NCI-H187 treated with DMSO at 0.1 percent for 48 hours (cell line): Measurements from ENCODE around the gene FTCD.
"Not testable (repeated sequence)": the region's sequence is repeated elsewhere in the genome, so short reads cannot be mapped to it uniquely, and the experiment has no call there.

ENCODE experiments used
- DNase-seq: peaks from one replicate; lab custom pipeline; 2025; lab: John Stamatoyannopoulos, UW

Gene FTCD

DNA sequence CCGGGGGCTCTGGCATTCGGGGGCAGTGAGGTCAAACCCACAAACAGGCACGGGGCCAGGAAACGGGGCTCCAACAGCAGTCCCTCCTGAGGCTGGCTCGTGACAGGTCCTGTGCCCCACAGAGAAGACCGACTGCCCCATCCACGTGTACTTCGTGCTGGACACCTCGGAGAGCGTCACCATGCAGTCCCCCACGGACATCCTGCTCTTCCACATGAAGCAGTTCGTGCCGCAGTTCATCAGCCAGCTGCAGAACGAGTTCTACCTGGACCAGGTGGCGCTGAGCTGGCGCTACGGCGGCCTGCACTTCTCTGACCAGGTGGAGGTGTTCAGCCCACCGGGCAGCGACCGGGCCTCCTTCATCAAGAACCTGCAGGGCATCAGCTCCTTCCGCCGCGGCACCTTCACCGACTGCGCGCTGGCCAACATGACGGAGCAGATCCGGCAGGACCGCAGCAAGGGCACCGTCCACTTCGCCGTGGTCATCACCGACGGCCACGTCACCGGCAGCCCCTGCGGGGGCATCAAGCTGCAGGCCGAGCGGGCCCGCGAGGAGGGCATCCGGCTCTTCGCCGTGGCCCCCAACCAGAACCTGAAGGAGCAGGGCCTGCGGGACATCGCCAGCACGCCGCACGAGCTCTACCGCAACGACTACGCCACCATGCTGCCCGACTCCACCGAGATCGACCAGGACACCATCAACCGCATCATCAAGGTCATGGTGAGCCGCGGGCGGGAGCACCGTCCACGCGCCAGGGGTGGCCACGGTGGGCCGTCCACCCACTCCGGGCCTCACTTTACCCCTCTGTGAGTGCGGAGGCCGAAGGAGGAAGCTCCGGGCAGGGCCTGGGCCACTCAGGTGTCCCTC is 43.3 kb downstream of the FTCD start:
- DNase-seq: no peak

DNA sequence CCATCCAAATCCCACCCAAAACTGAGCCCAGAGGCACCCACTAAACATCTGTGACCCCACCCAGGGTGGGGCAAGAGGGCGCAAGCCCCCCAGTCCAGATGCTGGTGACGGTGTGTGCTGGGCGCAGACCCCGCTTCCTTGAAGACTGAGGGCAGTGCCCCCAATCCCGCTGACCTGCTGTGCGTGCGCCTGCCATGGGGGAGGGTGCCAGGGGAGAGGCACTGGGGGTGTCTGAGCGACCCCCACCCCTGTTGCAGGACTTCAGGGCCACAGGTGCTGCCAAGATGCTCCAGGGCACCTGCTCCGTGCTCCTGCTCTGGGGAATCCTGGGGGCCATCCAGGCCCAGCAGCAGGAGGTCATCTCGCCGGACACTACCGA is 44.2 kb downstream of the FTCD start:
- no peak for DNase-seq

DNA sequence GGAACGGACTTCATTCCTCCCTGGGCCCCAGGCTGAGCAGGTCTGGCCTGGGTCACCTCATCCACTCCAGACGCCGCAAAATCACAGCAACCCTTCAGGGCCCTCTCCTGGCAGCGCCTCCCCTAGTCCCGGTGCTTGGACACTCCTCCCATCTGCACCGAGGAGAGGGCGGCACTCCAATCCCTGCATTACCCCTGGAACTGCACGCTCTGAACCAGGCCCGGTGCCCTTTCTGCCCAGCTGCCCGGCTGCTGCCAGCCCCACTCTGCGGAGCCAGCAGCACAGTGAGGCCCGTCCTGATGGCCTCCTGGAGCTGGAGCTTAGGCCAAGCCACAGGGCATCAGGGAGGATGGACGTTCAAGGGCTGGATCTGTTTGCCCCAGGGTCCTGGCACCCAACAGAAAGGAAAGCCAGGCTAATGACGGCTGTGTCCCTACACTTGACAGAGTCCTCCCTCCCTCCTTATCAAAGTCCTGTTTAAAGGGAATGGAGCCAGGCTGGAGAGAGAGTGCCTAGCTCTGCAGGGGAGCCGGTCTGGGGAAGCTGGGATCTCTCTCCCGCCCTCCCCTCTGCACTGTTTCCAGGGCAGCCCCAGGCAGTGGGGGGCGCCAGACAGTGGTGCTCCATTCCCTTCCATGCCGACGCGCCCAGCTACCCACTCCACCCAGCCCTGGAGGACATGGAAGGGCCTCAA is 44.7 kb downstream of the FTCD start:
- DNase-seq: no peak

DNA sequence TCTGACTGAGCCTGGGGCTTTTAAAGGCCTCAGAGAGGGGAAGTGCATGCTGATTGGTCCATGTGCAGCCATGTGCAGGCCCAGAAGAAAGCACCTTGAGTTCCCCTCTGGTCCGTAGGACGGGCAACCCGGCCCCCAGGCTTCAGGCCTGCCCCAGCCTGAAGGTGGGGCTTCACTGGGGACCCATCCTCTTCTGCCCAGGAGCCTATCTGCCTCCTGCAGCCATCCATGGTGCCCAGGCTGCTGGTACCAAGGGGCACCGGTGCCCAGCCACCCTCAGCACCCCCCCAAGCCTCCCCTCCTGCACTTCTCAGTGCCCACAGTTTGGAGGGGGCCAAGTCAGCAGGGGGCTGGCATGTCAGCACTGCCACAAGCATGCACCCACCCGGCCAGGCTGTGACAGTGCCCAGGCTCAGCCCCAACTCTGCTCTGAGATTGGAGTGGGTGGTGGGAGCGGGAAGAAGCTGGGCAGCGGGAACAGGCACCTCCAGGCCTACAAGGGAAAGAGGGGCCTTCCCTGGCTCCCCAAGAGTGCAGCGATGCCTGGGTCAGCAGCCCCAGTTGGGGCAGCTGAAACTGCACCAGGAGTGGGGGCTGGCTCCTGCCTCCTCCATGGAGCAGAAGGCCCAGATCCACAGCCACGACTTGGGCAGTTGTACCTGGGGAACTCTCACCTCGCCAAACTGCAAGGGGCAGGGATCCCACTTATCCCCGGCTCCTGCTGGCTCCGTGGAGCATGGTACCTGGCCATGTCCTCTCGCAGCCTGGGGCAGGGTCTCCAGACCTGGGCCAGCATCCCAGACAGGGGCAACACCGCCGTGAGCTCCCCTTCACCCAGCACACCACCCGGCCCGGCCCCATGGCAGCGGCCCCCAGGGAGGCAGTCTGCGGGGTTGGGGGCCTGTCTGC is 45.8 kb downstream of the FTCD start:
- no peak for DNase-seq

DNA sequence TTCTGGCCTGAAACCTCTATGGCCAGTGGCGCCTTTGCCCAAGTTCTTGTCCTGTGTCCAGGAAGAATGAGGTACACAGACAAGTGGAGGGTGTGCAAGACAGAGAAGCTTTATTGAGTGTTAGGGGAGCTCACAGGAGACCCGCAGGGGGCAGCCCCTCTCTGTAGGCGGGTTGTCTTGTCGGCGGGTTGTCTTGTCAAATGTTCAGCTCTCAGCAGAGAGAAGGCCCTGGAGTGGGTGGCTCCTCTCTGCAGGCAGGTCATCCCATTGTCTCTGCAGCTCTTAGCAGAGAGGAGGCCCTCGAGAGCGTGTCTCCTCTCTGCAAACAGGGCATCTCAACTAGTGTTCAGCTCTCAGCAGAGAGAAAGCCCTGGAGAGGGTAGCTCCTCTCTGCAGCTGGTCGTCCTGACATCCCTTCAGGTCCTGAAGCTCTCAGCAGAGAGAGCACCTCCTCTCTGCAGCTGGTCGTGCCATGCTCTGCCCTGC is 46.5 kb downstream of the FTCD start:
- DNase-seq: no peak

DNA sequence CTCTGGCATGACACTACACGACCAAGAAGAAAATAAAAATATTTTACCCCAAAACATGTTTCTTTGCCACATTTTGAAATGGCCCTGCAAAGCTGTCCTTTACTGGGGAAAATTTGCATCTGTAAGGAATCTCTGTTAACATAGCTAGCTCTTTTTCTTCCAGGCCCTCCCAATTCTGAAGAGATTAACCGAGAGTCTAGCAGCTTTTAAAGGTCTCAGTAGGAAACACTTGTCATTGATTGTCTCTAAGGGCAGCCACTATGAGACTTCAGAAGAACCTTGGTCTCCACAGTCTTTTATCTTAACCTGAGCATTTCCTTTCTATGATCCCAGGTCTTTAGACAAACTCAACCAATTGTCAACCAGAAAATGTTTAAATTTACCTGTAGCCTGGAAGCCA is 48.0 kb downstream of the FTCD start:
- DNase-seq: not testable (repeated sequence)

DNA sequence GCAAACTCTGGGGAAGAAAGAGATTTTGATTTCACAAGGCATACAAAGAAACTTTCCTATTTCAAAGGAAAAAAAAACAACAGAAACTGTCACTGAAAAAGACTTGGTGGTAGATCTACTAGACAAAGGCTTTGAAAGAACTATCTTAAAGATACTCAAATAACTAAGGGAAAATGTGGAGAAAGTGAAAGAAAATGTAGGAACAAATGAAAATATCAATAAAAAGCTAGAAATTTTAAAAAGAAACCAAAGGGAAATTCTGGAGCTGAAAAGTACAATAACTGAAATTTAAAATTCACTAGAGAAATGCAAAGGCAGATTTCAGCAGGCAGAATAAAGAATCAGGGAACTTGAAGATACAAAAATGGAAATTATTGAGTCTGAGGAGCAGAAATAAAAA is 51.3 kb downstream of the FTCD start:
- DNase-seq: no peak

DNA sequence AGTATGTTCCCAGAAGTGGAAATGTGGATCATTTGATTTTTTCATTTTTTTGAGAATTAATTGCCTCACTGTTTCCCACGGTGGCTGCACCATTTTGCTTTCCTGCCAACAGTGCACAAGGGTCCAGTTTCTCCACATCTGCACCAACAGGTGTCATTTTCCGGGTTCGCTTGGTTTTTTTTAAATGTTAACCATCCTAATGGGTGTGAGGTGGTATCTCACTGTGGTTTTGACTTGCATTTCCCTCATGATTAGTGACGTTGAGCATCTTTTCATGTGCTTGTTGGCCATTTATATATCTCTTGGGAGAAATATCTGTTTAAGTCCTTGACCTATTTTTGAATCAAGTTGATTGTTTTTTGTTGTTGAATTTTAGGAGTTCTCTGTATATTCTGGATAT is 54.5 kb downstream of the FTCD start:
- no peak for DNase-seq

DNA sequence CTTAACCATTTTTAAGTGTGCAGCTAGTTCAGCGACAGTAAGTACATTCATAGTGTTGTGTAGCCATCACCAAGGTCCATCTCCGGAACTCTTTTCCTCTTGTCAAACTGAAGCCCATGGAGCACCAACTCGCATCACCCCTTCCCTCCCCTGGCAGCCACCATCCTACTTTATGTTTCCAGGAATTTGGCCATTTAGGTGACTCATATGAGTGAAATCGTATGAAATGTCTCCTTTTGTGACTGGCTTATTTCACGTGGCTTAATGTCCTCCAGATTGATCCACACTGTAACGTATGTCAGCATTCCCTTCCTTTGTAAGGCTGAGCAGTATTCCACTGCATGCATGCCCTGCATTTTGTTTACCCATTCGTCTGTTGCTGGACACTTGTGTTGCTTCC is 55.0 kb downstream of the FTCD start:
- no peak for DNase-seq

DNA sequence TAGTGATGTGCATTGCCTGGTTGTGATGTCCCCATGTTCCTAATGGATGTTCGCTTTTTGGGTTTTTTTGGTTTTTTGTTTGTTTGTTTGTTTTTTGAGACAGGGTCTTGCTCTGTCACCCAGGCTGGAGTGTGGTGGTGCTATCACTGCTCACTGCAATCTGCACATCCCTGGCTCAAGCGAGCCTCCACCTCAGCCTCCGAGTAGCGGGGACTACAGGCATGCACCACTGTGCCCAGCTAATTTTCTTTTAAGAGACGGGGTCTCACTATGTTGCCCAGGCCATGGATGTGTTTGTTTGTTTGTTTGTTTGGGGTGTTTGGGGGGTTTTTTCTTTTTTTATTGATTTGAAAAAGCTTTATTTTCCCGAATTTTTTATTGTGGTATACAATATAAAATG is 55.4 kb downstream of the FTCD start:
- DNase-seq: no peak

DNA sequence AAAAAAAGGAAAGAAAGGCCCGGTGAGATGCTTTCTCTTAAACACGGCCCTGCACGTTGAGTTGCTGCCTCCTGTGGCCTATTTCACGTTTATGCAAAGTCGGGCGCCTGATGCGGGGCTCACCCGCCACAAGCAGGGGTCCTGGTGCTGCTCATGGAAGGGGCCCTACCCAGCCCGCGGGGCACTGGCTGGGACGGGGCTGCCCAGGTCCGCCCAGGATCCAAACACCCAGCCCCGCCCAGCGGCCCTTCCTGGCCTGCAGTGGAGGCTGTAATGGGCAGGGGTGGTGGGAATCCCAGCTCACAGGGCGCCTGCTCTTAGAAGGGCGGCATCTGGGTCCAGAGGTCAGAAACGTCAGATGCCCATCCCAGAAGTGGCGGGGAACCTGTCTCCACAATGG is 55.9 kb downstream of the FTCD start:
- DNase-seq: no peak

DNA sequence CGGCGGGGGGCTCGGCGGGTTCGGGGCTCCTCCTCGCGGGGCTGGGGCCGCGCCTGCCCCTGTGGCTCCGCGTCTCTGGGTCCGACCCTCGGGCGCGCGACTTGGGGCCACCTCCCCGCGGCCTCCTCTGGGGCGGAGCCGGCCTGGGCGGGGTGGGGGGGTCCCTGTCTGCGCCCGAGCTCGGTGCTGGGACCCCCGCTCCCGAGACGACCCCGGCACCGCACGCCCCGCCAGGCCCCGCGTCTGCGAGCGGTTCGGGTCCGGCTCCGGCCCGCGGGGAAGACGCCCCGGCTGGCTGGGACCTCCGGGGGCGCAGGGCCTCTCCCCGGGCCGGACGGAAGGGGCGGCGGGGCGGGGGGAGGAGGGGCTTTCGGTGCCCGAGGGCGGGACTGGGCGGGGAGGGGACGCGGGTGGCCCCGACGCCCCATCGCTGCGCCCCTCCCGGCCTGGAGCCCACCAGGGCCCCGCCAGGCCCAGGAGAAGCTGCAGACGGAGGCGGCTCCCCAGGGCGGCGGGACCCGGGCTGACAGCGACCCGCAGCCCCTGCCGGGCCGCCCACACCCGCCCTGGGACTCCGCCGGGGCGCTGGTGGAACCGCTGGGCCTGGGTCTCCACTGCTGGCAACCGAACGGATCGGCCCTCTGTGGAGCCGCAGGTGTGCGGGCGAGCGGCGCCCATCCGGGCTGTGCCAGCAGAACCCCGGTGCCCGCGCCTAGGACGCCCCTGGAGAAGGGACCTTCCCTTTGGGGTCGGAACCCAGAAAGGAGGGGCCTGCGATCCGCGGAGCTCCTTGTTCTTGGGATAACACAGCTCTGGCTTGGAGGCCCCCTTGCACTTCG is 56.9 kb downstream of the FTCD start:
- DNase-seq: no peak

DNA sequence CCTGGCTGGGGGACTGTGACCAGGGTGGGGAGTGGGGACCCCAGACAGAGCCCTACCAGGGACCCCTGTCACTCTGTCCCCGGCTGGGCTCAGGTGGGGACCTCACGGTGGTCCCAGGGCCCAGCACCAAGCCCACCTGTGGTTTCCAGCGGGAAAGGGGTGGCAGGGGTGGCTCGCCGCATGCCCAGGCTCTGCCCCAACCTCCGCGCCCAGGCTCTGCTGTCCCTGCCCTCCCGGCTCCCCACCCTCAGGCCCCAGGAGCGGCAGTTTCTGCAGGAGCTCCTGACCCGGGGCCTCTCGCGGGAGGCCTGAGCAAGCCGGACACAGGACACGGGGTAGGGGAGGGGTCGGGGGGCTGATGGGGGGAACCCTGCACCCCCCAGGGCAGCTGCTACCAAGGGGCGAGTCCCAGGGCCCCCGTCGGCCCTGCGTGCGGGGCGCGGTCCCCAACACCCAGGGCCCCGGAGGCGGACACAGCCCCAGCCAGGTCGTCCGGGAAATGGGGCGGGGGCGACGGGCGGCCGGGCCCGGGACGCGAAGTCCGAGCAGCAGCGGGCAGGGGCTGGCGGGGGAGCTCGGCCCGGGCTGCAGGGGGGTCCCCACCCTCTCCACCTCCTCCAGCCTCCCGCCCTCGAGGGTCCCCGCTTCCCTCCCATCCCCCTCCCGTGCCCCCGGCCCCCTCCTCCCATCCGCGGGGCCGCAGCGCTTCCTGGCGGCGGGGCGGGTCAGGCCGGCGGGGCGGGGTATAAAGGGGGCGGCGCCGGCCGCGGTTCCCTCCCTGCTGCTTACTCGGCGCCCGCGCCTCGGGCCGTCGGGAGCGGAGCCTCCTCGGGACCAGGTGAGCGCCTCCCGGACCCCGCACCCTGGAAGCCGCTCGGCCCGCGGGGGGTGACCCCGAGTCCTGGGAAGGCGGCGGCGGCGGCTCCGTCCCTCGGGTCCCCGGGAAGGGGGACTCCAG is 57.8 kb downstream of the FTCD start, which contains the start of gene COL6A2:
Gene COL6A2 (plus strand): TSS at position 777 of the 958 bp plus-strand sequence.
- DNase-seq: no peak

DNA sequence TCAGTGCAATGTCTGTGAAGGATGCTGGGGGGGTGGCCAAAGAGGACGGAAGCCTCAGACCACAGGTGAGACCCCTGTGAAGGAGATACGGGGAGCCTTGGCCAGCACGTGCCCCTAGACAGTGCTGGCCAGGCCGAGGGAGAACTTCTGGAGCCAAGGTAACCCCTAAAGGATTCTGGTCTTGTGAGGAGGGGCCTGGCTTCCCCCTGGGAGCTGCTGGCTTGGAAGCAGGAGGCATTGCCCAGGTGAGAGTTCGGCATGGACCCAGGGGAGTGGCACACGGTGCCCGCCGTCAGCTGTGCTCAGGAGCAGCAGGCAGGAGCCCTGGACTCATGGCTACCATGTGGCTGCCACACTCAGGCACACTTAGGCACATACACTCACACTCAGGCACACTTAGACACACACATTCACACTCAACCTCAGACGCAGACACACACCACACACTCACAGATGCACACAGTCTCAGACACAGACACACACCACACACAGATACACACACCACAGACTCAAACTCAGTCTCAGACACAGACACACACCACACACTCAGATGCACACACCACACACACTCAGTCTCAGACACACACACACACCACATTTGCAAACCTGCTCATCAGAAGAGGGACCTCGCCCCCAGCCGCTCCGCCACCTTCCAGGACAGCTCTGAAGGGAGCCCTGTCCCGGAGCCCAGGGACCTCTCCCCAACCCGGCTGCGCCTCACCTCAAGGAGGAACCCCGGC is 58.6 kb downstream of the FTCD start:
- DNase-seq: no peak

DNA sequence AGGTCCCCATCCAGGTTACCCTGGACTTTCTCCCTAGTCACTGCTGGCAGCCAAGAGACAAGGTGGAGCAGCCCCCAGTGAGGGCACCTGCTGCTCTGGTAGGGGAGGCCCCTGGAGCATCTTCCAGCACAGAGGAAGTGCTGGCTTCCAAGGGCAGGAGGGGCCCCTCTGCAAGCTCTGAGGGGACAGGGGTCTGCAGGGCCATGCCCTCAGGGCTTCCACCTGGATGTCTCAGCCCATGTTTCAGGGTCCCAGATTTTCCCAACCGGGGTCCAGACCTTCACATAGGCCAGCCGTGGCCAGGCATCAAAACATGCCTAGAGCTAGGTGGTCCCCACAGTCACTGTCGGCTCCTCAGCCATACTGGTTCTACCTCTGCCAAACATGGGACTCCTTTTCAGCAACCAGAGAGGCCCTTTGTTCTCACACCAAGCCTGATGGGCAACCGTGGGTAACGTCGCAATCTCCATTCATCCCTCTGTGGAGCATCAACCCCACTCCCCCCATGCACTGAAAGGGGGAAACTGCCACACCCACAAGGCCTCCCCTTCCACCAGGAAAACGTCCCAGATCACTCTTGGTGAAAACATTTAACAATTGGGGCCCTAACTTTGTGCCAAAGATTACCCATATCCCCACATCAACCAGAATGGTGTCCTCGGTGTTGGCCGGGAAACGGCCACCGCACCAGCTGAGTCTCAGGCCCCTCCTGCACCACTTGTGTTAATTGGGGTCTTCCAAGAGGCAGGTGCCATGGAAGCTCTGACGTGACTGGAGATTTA is 59.4 kb downstream of the FTCD start:
- no peak for DNase-seq

DNA sequence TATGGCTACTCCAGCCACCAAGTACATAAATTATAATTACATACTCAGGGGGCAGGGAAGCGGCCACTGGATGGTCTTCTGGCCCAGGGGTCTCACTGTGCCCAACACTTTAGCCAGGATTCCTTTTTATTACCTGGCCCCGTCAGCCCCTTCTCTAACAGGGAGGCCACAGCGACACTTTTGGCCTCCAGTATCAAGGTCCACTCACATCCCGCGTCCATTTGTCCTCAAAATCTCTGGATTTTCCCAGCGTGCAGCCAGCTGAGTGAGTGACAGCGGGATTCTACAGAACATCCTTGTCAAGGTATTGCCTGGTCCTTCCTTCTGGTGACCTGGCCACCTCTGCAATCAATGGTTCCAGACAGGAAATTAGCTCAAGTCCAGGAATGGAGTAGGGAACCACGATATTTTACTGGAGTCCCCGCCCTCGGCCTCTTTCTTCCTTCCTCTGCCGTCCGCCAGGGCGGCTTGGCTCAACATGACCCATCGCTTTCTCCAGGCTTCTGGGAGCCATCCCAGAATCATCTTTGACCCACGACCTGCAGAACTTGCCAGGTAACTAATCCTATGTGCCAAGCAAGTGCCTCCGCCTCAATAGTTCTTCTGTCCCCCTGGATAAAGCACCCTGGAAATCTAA is 60.2 kb downstream of the FTCD start:
- DNase-seq: no peak

DNA sequence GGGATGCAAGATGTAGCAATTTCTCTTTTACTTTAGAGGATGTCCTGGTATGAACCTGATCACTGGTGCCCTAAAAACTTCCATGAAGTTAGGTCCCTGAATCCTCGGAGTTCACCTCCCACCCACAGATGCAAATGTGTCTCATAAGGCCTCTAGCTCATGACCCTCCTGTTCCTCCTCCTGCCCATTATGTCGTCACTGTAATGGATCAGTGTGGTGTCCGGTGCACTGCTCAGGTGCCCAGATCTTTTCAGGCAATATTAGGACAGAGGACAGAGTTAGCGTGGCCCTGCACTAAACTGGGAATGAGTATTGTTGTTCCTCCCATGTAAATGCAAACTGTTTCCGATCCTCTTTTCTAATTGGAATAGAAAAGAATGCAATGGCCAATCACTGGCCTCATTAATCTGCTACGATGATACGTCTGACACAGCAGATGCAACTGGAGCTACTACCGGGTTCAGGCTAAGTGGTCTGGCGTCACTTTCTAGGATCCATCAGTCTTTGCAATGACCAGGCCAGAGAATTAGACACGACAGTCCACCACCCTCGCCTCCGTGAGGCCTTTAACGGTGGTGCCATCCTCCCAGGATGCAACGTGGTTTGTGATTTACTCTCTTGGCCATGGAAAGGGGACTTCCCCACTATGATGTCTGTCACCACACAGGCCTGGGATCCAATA is 60.8 kb downstream of the FTCD start:
- no peak for DNase-seq
